GM10248 (cell line): Measurements from ENCODE around the gene ITM2A.

ENCODE experiments used
- CTCF ChIA-PET: fragments of 300-600 bp; sonication (Branson Sonifier 250); formaldehyde crosslinking; extraction: SDS; loops from one replicate; lab custom pipeline; 2021; ENCODE audit warnings: antibody characterized with exemption; lab: Yijun Ruan, JAX
- POLR2A ChIA-PET: fragments of 350-650 bp; sonication (Branson Sonifier 250); formaldehyde crosslinking; extraction: SDS; loops from one replicate; lab custom pipeline; 2020; ENCODE audit warnings: antibody characterized with exemption; lab: Yijun Ruan, JAX
- DNase-seq: peaks from one replicate; pipeline ENCODE4 v3.0.0; 2012; ENCODE audit errors: extremely low spot score
- CTCF ChIP-seq: IDR thresholded peaks from 2 replicates; pipeline ENCODE4 v1.5.1; 2012; ENCODE audit warnings: mild to moderate bottlenecking, low read depth; ENCODE audit errors: extremely low read depth, missing control alignments, control extremely low read depth

ITM2A gene

GRCh38 chrX:79366873-79367749 lies at the start of gene ITM2A:
Gene ITM2A, minus strand, starts transcription at chrX:79367334. Its CDS starts 119 bp downstream, at chrX:79367215.
- TF ChIP-seq CTCF = no peak
- POLR2A ChIA-PET = no interaction called here
- peak; percentile 25 for DNase-seq
- CTCF ChIA-PET = interaction anchor here (1.3 kb wide), 1 partner anchor 201 kb away, joined by 3 read pairs; no protein-coding TSS in a partner anchor

- TF ChIP-seq CTCF = no peak
- POLR2A ChIA-PET = no interaction called here
- CTCF ChIA-PET = no interaction called here
- DNase-seq = no peak
Observed at GRCh38 chrX:79415056-79415455, 47.9 kb upstream of the ITM2A start.

GRCh38 chrX:79413963-79414362 lies 46.8 kb upstream of the ITM2A start:
- no peak for DNase-seq
- no peak for TF ChIP-seq CTCF
- CTCF ChIA-PET = interaction anchor here (0.8 to 1.0 kb wide), 5 partner anchors 21 to 415 kb away, joined by 3 to 4 read pairs (median 3); no protein-coding TSS in a partner anchor
- POLR2A ChIA-PET = no interaction called here

GRCh38 chrX:79412972-79413371 lies 45.8 kb upstream of the ITM2A start:
- POLR2A ChIA-PET = no interaction called here
- TF ChIP-seq CTCF = peak; percentile 30
- CTCF ChIA-PET = interaction anchor here (0.8 to 1.5 kb wide), 10 partner anchors 9 to 858 kb away, joined by 3 to 4 read pairs (median 3); no protein-coding TSS in a partner anchor
- DNase-seq = peak; percentile 4

GRCh38 chrX:79412166-79412565 lies 45.0 kb upstream of the ITM2A start:
- no peak for DNase-seq
- CTCF ChIA-PET = interaction anchor here (0.8 to 1.5 kb wide), 5 partner anchors 8 to 857 kb away, joined by 3 read pairs; no protein-coding TSS in a partner anchor
- POLR2A ChIA-PET = no interaction called here
- TF ChIP-seq CTCF = no peak

- POLR2A ChIA-PET = no interaction called here
- no peak for DNase-seq
- no peak for TF ChIP-seq CTCF
- CTCF ChIA-PET = no interaction called here
Observed at GRCh38 chrX:79409657-79410056, 42.5 kb upstream of the ITM2A start.
